ENCODE measurements around the gene CEP83. TPM values are rescaled to one million over a fixed set of nuclear protein-coding genes. Genes with fewer than 3 reads are reported as not detected.

CEP83 gene
- total RNA-seq, 1 donor from 2014 or later: 11.6 TPM

DNA sequence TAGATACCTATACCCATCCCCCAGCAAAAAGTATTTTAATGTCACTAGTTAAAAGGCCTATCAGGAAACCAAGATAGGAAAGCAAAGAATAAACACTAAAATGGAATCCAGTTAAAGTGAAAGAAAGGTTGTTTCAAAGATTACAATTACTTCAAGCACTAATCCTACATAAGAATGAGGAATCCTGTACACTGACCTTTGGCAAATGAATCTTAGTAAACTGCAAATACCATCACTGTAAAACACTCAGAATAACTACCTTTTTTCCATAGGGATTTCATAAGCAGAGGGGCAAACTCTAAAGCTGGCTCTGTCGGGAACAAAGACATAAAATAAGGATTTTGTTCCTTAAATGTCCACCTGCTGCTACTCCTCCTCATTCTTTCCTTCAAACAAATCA, 25.9 kb downstream of the CEP83 start:
- Histone ChIP-seq H3K36me3 (no peaks in the 10 kb centered on the region), H3K27ac (no peak overlapping the region), H3K4me1 (peaks cover 10% of the 10 kb centered on the region), H3K27me3 (ENCODE audit: low read depth) (no peaks in the 10 kb centered on the region), H3K9me3 (peaks cover 14% of the 10 kb centered on the region), H3K4me3 (no peak overlapping the region)
- DNase-seq: no peak
- TF ChIP-seq, protein P1, sequence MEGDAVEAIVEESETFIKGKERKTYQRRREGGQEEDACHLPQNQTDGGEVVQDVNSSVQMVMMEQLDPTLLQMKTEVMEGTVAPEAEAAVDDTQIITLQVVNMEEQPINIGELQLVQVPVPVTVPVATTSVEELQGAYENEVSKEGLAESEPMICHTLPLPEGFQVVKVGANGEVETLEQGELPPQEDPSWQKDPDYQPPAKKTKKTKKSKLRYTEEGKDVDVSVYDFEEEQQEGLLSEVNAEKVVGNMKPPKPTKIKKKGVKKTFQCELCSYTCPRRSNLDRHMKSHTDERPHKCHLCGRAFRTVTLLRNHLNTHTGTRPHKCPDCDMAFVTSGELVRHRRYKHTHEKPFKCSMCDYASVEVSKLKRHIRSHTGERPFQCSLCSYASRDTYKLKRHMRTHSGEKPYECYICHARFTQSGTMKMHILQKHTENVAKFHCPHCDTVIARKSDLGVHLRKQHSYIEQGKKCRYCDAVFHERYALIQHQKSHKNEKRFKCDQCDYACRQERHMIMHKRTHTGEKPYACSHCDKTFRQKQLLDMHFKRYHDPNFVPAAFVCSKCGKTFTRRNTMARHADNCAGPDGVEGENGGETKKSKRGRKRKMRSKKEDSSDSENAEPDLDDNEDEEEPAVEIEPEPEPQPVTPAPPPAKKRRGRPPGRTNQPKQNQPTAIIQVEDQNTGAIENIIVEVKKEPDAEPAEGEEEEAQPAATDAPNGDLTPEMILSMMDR (IDR thresholded peaks at IDR 0.05): no peak
- intact Hi-C loops (cut with DNase I): loop anchor here (10.0 kb wide), 1 partner anchor 299 kb away; no protein-coding TSS in a partner anchor
- no peak for ATAC-seq

DNA sequence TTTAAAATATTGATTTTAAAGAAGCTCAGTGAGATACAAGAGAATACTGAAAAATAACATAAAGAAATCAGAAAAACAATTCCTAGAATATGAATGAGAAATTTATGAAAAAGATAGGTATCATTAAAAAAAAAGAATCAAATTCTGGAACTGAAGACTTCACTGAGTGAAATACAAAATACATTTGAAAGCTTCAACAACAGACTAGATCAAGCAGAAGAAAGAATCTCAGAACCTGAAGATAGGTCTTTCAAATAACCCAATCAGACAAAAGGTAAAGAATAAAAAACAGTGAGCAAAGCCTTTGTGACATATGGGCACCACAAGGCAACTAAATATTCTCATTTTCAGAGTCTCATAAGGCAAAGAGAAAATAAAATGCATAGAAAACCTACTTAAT, 29.4 kb downstream of the CEP83 start:
- intact Hi-C loops (cut with DNase I): loop anchor here (10.0 kb wide), 1 partner anchor 296 kb away; no protein-coding TSS in a partner anchor
- TF ChIP-seq, protein P1 (IDR thresholded peaks at IDR 0.05): no peak
- Histone ChIP-seq H3K4me1 (peaks cover 25% of the 10 kb centered on the region), H3K27ac (no peak overlapping the region), H3K9me3 (peaks cover 14% of the 10 kb centered on the region), H3K36me3 (no peaks in the 10 kb centered on the region), H3K4me3 (no peak overlapping the region), H3K27me3 (ENCODE audit: low read depth) (no peaks in the 10 kb centered on the region)
- ATAC-seq (no peak), DNase-seq (no peak)

DNA sequence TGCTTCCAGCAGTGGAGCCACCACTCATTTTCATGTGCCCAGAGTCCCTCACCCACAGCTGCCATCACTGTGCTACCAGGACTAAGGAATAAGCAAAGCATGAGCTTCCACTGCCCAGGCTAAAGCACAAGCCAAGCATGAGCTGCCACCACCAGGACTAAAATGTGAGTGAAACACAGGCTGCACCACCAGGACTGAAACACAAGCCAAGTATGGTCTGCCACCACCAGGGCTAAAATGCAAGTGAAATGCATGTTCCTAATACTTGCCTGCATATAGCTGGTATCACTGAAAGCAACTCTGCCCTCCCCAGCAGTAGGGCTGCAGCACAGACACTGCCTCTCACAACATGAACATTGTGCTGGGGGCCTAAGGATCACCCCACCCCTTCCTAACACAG, 30.0 kb downstream of the CEP83 start:
- H3K36me3 ChIP-seq: no peaks in the 10 kb centered on the region
- intact Hi-C loops (cut with DNase I): loop anchor here (10.0 kb wide), 1 partner anchor 295 kb away; no protein-coding TSS in a partner anchor
- TF ChIP-seq, protein P1 (IDR thresholded peaks at IDR 0.05): no peak
- H3K4me1 ChIP-seq: peaks cover 25% of the 10 kb centered on the region
- no peak overlapping the region for H3K27ac ChIP-seq
- DNase-seq (no peak), ATAC-seq (no peak)
- peaks cover 14% of the 10 kb centered on the region for H3K9me3 ChIP-seq
- H3K4me3 ChIP-seq: no peak overlapping the region
- no peaks in the 10 kb centered on the region for H3K27me3 ChIP-seq (ENCODE audit: low read depth)

DNA sequence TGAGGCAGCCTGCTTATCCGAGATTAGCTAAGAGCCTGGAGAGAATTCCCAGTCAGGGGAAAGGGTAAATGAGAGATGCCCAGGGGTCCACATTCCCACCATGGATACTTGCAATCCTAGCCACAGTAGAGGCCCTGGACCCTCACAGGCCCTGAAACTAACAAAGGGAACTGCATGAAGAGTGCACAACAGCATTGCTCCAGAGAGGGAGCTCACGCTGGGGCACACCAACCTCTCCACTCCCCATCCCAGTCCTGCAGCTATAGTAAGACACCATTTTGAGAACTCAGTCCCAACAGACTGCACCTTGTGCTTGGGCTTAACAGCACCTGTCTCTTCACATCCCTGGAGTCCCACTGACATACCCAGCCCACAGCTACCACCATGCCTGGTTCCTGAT, 30.5 kb downstream of the CEP83 start:
- Histone ChIP-seq H3K9me3 (peaks cover 14% of the 10 kb centered on the region), H3K27ac (no peak overlapping the region), H3K27me3 (ENCODE audit: low read depth) (no peaks in the 10 kb centered on the region), H3K36me3 (no peaks in the 10 kb centered on the region), H3K4me1 (peaks cover 25% of the 10 kb centered on the region), H3K4me3 (no peak overlapping the region)
- DNase-seq (no peak), ATAC-seq (no peak)
- TF ChIP-seq, protein P1 (IDR thresholded peaks at IDR 0.05): no peak
- intact Hi-C loops (cut with DNase I): no loop called here

DNA sequence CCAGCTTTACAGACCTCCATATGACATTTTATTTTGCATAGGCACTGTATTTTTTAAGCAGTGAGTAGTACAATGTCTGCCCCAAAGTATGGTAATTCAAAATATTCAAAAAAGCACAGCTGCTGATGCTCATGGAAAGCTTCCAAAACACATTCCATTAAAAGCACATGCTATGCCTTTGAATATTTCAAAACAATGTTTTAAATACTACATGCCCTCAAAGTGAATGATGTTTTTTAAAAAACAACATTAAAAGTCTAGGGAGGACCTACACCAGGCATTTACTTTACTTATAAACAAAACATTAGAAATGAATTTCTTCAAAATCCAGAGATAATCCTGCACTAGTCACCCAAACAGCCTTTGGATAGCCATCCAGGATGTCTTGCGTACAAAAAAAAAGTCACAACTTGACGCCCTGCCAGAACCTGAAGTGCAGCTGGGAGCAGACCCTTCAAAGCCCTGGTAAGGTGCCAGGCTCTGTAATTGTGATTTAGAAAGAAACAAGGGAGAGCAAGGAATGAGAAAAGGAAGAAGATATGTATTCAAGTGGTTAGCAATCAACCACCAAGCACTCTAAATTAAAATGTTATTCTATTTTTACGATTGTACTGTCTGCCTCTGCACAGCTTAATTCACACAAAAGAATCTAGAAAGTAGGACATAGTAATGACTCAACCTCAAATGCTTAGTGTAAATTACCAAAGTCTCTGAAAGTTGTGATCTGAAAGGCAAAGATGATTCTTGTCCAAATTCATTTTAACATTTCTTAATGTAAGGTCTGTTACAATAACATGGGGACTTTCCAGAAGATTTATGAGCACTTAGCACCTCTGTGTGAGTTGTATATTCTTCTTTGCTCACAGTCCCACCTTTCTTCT, 31.9 kb downstream of the CEP83 start:
- DNase-seq: no peak

More for the DNA sequence above, 31.9 kb downstream of the CEP83 start:
- TF ChIP-seq, protein P1 (IDR thresholded peaks at IDR 0.05): no peak
- no peak overlapping the region for H3K27ac ChIP-seq
- peaks cover 21% of the 10 kb centered on the region for H3K9me3 ChIP-seq
- no peaks in the 10 kb centered on the region for H3K36me3 ChIP-seq
- intact Hi-C loops (cut with DNase I): no loop called here
- ATAC-seq: peak; percentile 35 to 42
- peaks cover 16% of the 10 kb centered on the region for H3K4me1 ChIP-seq
- no peak overlapping the region for H3K4me3 ChIP-seq
- H3K27me3 ChIP-seq (ENCODE audit: low read depth): no peaks in the 10 kb centered on the region
